HEK293 (cell line): Measurements from ENCODE around the gene NAV3.

Source experiments
- CTCF ChIP-seq: fragments of 450-650 bp; formaldehyde crosslinking; IDR thresholded peaks from 2 replicates; pipeline ENCODE4 v1.5.1; 2016; ENCODE audit warnings: missing biosample characterization, missing genetic modification characterization
- ELK4 ChIP-seq: IDR thresholded peaks from 2 replicates; pipeline ENCODE4 v1.6.1; 2011; ENCODE audit warnings: mild to moderate bottlenecking, low read depth, low read length, borderline replicate concordance
- TSHZ1 ChIP-seq: fragments of 450-650 bp; formaldehyde crosslinking; IDR thresholded peaks from 2 replicates; pipeline ENCODE4 v1.5.1; 2016; ENCODE audit warnings: missing biosample characterization, missing genetic modification characterization, borderline replicate concordance
- YY1 ChIP-seq: fragments of 450-650 bp; formaldehyde crosslinking; IDR thresholded peaks from 2 replicates; pipeline ENCODE4 v1.5.1; 2018; ENCODE audit warnings: missing biosample characterization, missing genetic modification characterization
- ZBTB8A ChIP-seq: fragments of 450-650 bp; formaldehyde crosslinking; IDR thresholded peaks from 2 replicates; pipeline ENCODE4 v1.5.1; 2016; ENCODE audit warnings: missing biosample characterization, missing genetic modification characterization
- ZNF292 ChIP-seq: fragments of 450-650 bp; formaldehyde crosslinking; IDR thresholded peaks from 2 replicates; pipeline ENCODE4 v1.5.1; 2016; ENCODE audit warnings: low read depth, missing biosample characterization, missing genetic modification characterization, borderline replicate concordance
- ZNF513 ChIP-seq: fragments of 450-650 bp; IDR thresholded peaks from 2 replicates; pipeline ENCODE4 v1.5.1; 2018; ENCODE audit warnings: missing biosample characterization, missing genetic modification characterization
- TF ChIP-seq, protein P1 (sequence below): fragments of 450-650 bp; formaldehyde crosslinking; IDR thresholded peaks from 2 replicates; pipeline ENCODE4 v1.5.1; 2016; ENCODE audit warnings: missing biosample characterization, missing genetic modification characterization
- TF ChIP-seq, protein P2 (sequence below): fragments of 450-650 bp; formaldehyde crosslinking; IDR thresholded peaks from 2 replicates; pipeline ENCODE4 v1.5.1; 2016; ENCODE audit warnings: missing biosample characterization, missing genetic modification characterization, low read depth
- TF ChIP-seq, protein P3 (sequence below): fragments of 450-650 bp; formaldehyde crosslinking; IDR thresholded peaks from 2 replicates; pipeline ENCODE4; 2016; ENCODE audit warnings: missing biosample characterization, missing genetic modification characterization
- TF ChIP-seq, protein P4 (sequence below): fragments of 450-650 bp; formaldehyde crosslinking; IDR thresholded peaks from 2 replicates; pipeline ENCODE4 v1.5.1; 2016; ENCODE audit warnings: missing biosample characterization, missing genetic modification characterization

DNA sequence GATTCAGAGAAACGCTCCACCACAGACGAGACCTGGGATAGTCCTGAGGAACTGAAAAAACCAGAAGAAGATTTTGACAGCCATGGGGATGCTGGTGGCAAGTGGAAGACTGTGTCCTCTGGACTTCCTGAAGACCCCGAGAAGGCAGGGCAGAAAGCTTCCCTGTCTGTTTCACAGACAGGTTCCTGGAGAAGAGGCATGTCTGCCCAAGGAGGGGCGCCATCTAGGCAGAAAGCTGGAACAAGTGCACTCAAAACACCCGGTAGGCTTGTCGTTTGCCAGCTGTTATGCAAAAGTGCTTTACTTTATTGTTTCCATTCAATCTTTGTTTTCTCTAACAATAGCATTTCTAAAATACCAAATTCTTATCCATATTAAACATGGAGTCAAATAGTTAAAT, 287.3 kb downstream of the NAV3 start:
- TF ChIP-seq ZNF292 (tag by site-specific recombination) (no peak), ZBTB8A (tag by site-specific recombination) (no peak), CTCF (tag by site-specific recombination) (no peak), ZNF513 (tag by site-specific recombination) (no peak), ELK4 (no peak), TSHZ1 (tag by site-specific recombination) (no peak), YY1 (no peak)
- TF ChIP-seq, protein P1, sequence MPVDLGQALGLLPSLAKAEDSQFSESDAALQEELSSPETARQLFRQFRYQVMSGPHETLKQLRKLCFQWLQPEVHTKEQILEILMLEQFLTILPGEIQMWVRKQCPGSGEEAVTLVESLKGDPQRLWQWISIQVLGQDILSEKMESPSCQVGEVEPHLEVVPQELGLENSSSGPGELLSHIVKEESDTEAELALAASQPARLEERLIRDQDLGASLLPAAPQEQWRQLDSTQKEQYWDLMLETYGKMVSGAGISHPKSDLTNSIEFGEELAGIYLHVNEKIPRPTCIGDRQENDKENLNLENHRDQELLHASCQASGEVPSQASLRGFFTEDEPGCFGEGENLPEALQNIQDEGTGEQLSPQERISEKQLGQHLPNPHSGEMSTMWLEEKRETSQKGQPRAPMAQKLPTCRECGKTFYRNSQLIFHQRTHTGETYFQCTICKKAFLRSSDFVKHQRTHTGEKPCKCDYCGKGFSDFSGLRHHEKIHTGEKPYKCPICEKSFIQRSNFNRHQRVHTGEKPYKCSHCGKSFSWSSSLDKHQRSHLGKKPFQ (tag by site-specific recombination) = no peak
- TF ChIP-seq, protein P2, sequence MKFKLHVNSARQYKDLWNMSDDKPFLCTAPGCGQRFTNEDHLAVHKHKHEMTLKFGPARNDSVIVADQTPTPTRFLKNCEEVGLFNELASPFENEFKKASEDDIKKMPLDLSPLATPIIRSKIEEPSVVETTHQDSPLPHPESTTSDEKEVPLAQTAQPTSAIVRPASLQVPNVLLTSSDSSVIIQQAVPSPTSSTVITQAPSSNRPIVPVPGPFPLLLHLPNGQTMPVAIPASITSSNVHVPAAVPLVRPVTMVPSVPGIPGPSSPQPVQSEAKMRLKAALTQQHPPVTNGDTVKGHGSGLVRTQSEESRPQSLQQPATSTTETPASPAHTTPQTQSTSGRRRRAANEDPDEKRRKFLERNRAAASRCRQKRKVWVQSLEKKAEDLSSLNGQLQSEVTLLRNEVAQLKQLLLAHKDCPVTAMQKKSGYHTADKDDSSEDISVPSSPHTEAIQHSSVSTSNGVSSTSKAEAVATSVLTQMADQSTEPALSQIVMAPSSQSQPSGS (tag by site-specific recombination) = no peak
- TF ChIP-seq, protein P3, sequence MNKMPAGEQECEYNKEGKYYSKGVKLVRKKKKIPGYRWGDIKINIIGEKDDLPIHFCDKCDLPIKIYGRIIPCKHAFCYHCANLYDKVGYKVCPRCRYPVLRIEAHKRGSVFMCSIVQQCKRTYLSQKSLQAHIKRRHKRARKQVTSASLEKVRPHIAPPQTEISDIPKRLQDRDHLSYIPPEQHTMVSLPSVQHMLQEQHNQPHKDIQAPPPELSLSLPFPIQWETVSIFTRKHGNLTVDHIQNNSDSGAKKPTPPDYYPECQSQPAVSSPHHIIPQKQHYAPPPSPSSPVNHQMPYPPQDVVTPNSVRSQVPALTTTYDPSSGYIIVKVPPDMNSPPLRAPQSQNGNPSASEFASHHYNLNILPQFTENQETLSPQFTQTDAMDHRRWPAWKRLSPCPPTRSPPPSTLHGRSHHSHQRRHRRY = no peak
- TF ChIP-seq, protein P4, sequence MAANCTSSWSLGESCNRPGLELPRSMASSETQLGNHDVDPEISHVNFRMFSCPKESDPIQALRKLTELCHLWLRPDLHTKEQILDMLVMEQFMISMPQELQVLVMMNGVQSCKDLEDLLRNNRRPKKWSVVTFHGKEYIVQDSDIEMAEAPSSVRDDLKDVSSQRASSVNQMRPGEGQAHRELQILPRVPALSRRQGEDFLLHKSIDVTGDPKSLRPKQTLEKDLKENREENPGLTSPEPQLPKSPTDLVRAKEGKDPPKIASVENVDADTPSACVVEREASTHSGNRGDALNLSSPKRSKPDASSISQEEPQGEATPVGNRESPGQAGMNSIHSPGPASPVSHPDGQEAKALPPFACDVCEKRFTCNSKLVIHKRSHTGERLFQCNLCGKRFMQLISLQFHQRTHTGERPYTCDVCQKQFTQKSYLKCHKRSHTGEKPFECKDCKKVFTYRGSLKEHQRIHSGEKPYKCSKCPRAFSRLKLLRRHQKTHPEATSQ (tag by site-specific recombination) = no peak
